K562 (cell line): ENCODE measurements around the gene SLC35F2. TPM values are rescaled to one million over a fixed set of nuclear protein-coding genes. Genes with fewer than 3 reads are reported as not detected.

Experiments
- ATAC-seq: fragments of 200-7000 bp; cut with Tn5 transposase; 3 replicates; pipeline ENCODE4 v1.9.1; 2020; ENCODE audit warnings: moderate library complexity
- BruUV-seq: library from RNA; stranded (reverse); fragments of 400-500 nt; replicated peaks from 2 replicates; lab custom pipeline; 2021; lab: Mats Ljungman, UMichigan
- CTCF ChIA-PET: fragments of 300-600 bp; formaldehyde crosslinking; extraction: SDS; loops from one replicate; lab custom pipeline; 2021; ENCODE audit warnings: low intra/inter-chr PET ratio; lab: Yijun Ruan, JAX
- POLR2A ChIA-PET: fragments of 300-600, 350-650 bp; sonication (Branson Sonifier 250); formaldehyde crosslinking; extraction: SDS; loops from one replicate; lab custom pipeline; 2021; ENCODE audit warnings: antibody characterized with exemption, inconsistent platforms; lab: Yijun Ruan, JAX
- DNase-seq, 4 experiments: peaks; one replicate each; pipeline versions ENCODE4 v3.0.0 to v3.0.0-alpha.2; 2011 to 2018; ENCODE audit warnings: low spot score in 3 of 4, mixed read lengths in 3 of 4; ENCODE audit errors: extremely low read depth in 1 of 4
- FAIRE-seq: peaks from 2 replicates; lab custom pipeline; 2011; peaks lifted over from hg19 to GRCh38; lab: Jason Lieb, UNC
- H2AFZ ChIP-seq: 2 replicates; pipeline ENCODE4 v1.6.0; 2011; ENCODE audit warnings: low read depth, low read length, control low read depth, inconsistent platforms
- H3K27ac ChIP-seq: fragments of 200-600 bp; 3 replicates; pipeline ENCODE4 v1.8.0; 2011; ENCODE audit warnings: low read depth, mild to moderate bottlenecking, control low read depth, inconsistent platforms, low read length, moderate library complexity, mixed read lengths; ENCODE audit errors: extremely low read depth
- H3K27me3 ChIP-seq, 2 experiments: fragments of 300-600 bp in 1 of 2; 2 replicates in 1 of 2; 3 replicates in 1 of 2; pipeline versions ENCODE4 v1.6.0 to v1.8.0; 2011; ENCODE audit warnings: inconsistent platforms in 2 of 2, low read length in 2 of 2, mild to moderate bottlenecking in 1 of 2, mixed read lengths in 1 of 2, moderate library complexity in 1 of 2; ENCODE audit not compliant: control insufficient read depth in 2 of 2, insufficient read depth in 2 of 2
- H3K36me3 ChIP-seq: fragments of 300-600 bp; 3 replicates; pipeline ENCODE4 v1.8.0; 2011; ENCODE audit warnings: mild to moderate bottlenecking, low read length, inconsistent platforms; ENCODE audit not compliant: control insufficient read depth, insufficient read depth
- H3K4me1 ChIP-seq, 2 experiments: fragments of 200-600 bp in 1 of 2; replicated peaks in 1 of 2; 2 replicates in 1 of 2; 3 replicates in 1 of 2; pipeline versions ENCODE4 v1.5.1 to v1.8.0; 2011; ENCODE audit warnings: inconsistent platforms in 2 of 2, low read length in 2 of 2, mild to moderate bottlenecking in 1 of 2, mixed read lengths in 1 of 2, moderate library complexity in 1 of 2; ENCODE audit not compliant: control insufficient read depth in 2 of 2, insufficient read depth in 2 of 2
- H3K4me2 ChIP-seq: 2 replicates; pipeline ENCODE4 v1.6.1; 2011; ENCODE audit warnings: low read length, control low read depth, inconsistent platforms, mixed read lengths; ENCODE audit not compliant: insufficient read depth
- H3K4me3 ChIP-seq: fragments of 200-600 bp; sonication (generic), shearing (Covaris generic); 2 replicates; pipeline ENCODE4 v1.5.1; 2016; ENCODE audit warnings: control low read depth, inconsistent platforms
- H3K79me2 ChIP-seq: fragments of 200-600 bp; 3 replicates; pipeline ENCODE4 v1.8.0; 2011; ENCODE audit warnings: low read length, inconsistent platforms; ENCODE audit not compliant: control insufficient read depth, insufficient read depth
- H3K9ac ChIP-seq, 2 experiments: 2 replicates each; pipeline versions ENCODE4 v1.6.0 to v1.6.1; 2011; ENCODE audit warnings: low read depth in 2 of 2, low read length in 2 of 2, control low read depth in 1 of 2, inconsistent platforms in 1 of 2, mild to moderate bottlenecking in 1 of 2, mixed read lengths in 1 of 2; ENCODE audit not compliant: insufficient read depth in 1 of 2
- H3K9me1 ChIP-seq: one replicate; pipeline ENCODE4 v1.6.0; 2011; ENCODE audit warnings: inconsistent platforms, mild to moderate bottlenecking, low read length, moderate library complexity; ENCODE audit not compliant: control insufficient read depth, insufficient read depth
- H3K9me3 ChIP-seq: replicated peaks from 2 replicates; pipeline ENCODE4 v1.5.1; 2011; ENCODE audit warnings: low read depth, low read length, inconsistent platforms; ENCODE audit not compliant: control insufficient read depth, insufficient read depth
- H4K20me1 ChIP-seq: replicated peaks from 2 replicates; pipeline ENCODE4 v1.6.1; 2011; ENCODE audit warnings: low read length, inconsistent platforms, mixed read lengths; ENCODE audit not compliant: control insufficient read depth, insufficient read depth
- ATF1 ChIP-seq, 2 experiments: fragments of 450-650 bp in 1 of 2; IDR thresholded peaks; 2 replicates each; pipeline ENCODE4 v1.6.1; 2016; ENCODE audit warnings: missing compliant biosample characterization in 1 of 2, missing genetic modification characterization in 1 of 2
- CBX5 ChIP-seq: IDR thresholded peaks from 2 replicates; pipeline ENCODE4 v1.6.1; 2014; ENCODE audit warnings: low read depth, borderline replicate concordance
- ESRRB ChIP-seq: fragments of 250-450 bp; sonication (Bioruptor Pico); IDR thresholded peaks from 2 replicates; pipeline ENCODE4 v1.5.0; 2020; ENCODE audit warnings: mild to moderate bottlenecking, moderate library complexity, borderline replicate concordance
- ETV1 ChIP-seq: fragments of 450-650 bp; conservative IDR thresholded peaks from 2 replicates; pipeline ENCODE4 v1.6.1; 2016; ENCODE audit warnings: missing genetic modification characterization, control low read depth, low read depth, missing compliant biosample characterization
- FOXJ2 ChIP-seq: fragments of 200-800 bp; sonication (Bioruptor generic); IDR thresholded peaks from 2 replicates; pipeline ENCODE4 v1.6.1; 2016; ENCODE audit warnings: missing genetic modification characterization, missing compliant biosample characterization
- HMG20A ChIP-seq: fragments of 450-650 bp; formaldehyde crosslinking; conservative IDR thresholded peaks from 2 replicates; pipeline ENCODE4 v1.4.0; 2020; ENCODE audit warnings: mild to moderate bottlenecking, mixed read lengths
- NBN ChIP-seq: fragments of 450-650 bp; IDR thresholded peaks from 2 replicates; pipeline ENCODE4 v1.6.1; 2016; ENCODE audit warnings: low read depth, mild to moderate bottlenecking
- RBM39 ChIP-seq: fragments of 200-400 bp; formaldehyde crosslinking; optimal IDR thresholded peaks from 2 replicates; pipeline ENCODE3; 2018; ENCODE audit warnings: low read depth, low read length
- RFX5 ChIP-seq: IDR thresholded peaks from 2 replicates; pipeline ENCODE4 v1.6.1; 2011; ENCODE audit warnings: low read depth, mild to moderate bottlenecking, improper control_type of control experiment, low read length
- SIRT6 ChIP-seq: IDR thresholded peaks from one replicate; pipeline ENCODE4 v1.6.1; 2012; ENCODE audit warnings: low read depth, mild to moderate bottlenecking, control low read depth, inconsistent platforms, low read length, moderate library complexity
- SMAD4 ChIP-seq: fragments of 250-450 bp; sonication (Bioruptor Pico); conservative IDR thresholded peaks from 2 replicates; pipeline ENCODE4 v1.8.0; 2021; ENCODE audit warnings: inconsistent platforms, mild to moderate bottlenecking, moderate library complexity
- SMARCA5 ChIP-seq: fragments of 450-650 bp; IDR thresholded peaks from 2 replicates; pipeline ENCODE4 v1.6.1; 2016
- XRCC5 ChIP-seq: fragments of 200-400 bp; formaldehyde crosslinking; IDR thresholded peaks from 2 replicates; pipeline ENCODE4 v1.6.1; 2017; ENCODE audit warnings: low read depth, mild to moderate bottlenecking, low read length
- ZEB2 ChIP-seq: fragments of 450-650 bp; IDR thresholded peaks from 2 replicates; pipeline ENCODE4 v1.6.1; 2016
- ZNF384 ChIP-seq: IDR thresholded peaks from 2 replicates; pipeline ENCODE4 v1.6.1; 2012; ENCODE audit warnings: low read depth, low read length, improper control_type of control experiment
- WGBS: fragments of 100-300 bp; shearing (Covaris generic); methylation state at CpG from one replicate; pipeline ENCODE4 v1.1.6; 2016; ENCODE audit warnings: low coverage, mixed read lengths; ENCODE audit not compliant: insufficient coverage; ENCODE audit errors: missing lambda C conversion rate; 5-methylcytosine and 5-hydroxymethylcytosine counted together
- in situ Hi-C: fragments of 300-500 bp; cut with MboI; formaldehyde crosslinking; loops from 4 replicates; pipeline ENCODE4 v1.15.0; 2018; ENCODE audit warnings: inconsistent platforms, mixed read lengths
- intact Hi-C: fragments of 100-400 bp; cut with micrococcal nuclease; formaldehyde crosslinking; loops from 2 replicates; pipeline ENCODE4 v1.14.2; 2022
- polyA plus RNA-seq, 8 experiments: library from polyadenylated mRNA; depleted of rRNA in 4 of 8; stranded (reverse) in 5 of 8; unstranded in 3 of 8; fragments of >200 nt; fragmentation: Nextera tagmentation in 2 of 8; fragmentation: Illumina TruSeq in 1 of 8; extraction: Ambion mirVana in 2 of 8; extraction: Trizol in 1 of 8; gene quantifications; 2 replicates each; pipeline versions ENCODE4 v1.2.1 to v1.2.3, GENCODE V29; 2011 to 2014; ENCODE audit warnings: inconsistent platforms in 1 of 8, missing spikeins in 1 of 8
- total RNA-seq, 7 experiments: library from RNA; depleted of rRNA in 6 of 7; stranded (reverse); fragments of >200 nt in 6 of 7; fragmentation: Illumina TruSeq in 2 of 7; extraction: Trizol in 2 of 7; gene quantifications; 2 replicates each; pipeline versions ENCODE4 v1.2.1 to v1.2.3, GENCODE V29; 2011 to 2021; ENCODE audit warnings: low replicate concordance in 1 of 7
- TF ChIP-seq, protein P1 (sequence below): fragments of 200-800 bp; sonication (Bioruptor generic); IDR thresholded peaks from 2 replicates; pipeline ENCODE4 v1.6.1; 2017; ENCODE audit warnings: missing genetic modification characterization, missing compliant biosample characterization
- TF ChIP-seq, protein P2 (sequence below): fragments of 450-650 bp; IDR thresholded peaks from 2 replicates; pipeline ENCODE4 v1.6.1; 2018; ENCODE audit warnings: mild to moderate bottlenecking, low read depth; ENCODE audit not compliant: partially characterized antibody
- TF ChIP-seq, protein P3 (sequence below): sonication (generic); formaldehyde crosslinking; IDR thresholded peaks from 2 replicates; pipeline ENCODE4 v1.8.0; 2023; ENCODE audit warnings: mild to moderate bottlenecking, missing genetic modification reagents
- TF ChIP-seq, protein P4 (sequence below): IDR thresholded peaks from 3 replicates; pipeline ENCODE4 v1.6.1; 2011; ENCODE audit warnings: borderline replicate concordance, mild to moderate bottlenecking; ENCODE audit not compliant: insufficient read length, insufficient read depth

Gene SLC35F2
- total and polyA plus RNA-seq, 9 of the 15 experiments (the other 6 are each of a cell fraction or from before 2014, with no cell fraction given): 28.6 to 63.9 (median 53.4) TPM

GRCh38 chr11:107808521-107808920 is 50.1 kb downstream of the SLC35F2 start:
- no peak overlapping the region for H2AFZ ChIP-seq
- peaks cover 80% of the 10 kb centered on the region for H3K36me3 ChIP-seq
- DNase-seq (no peak), FAIRE-seq (no peak), ATAC-seq (no peak)
- H4K20me1 ChIP-seq: no peaks in the 10 kb centered on the region
- in situ Hi-C loops: no loop called here
- intact Hi-C loops: no loop called here
- no peaks in the 10 kb centered on the region for H3K79me2 ChIP-seq
- BruUV-seq: no TSS peak
- H3K9me1 ChIP-seq: no peaks in the 10 kb centered on the region
- H3K9ac ChIP-seq: no peak overlapping the region
- H3K4me2 ChIP-seq: no peak overlapping the region
- CTCF ChIA-PET: no interaction called here
- no peak overlapping the region for H3K27ac ChIP-seq
- POLR2A ChIA-PET: interaction anchor here (1.2 kb wide), 1 partner anchor 19 kb away, joined by 4 read pairs; no protein-coding TSS in a partner anchor
- no peaks in the 10 kb centered on the region for H3K27me3 ChIP-seq
- WGBS: 94% methylated on average over 4 of the region's 4 CpGs
- TF ChIP-seq ZEB2: no peak
- TF ChIP-seq, protein P1, sequence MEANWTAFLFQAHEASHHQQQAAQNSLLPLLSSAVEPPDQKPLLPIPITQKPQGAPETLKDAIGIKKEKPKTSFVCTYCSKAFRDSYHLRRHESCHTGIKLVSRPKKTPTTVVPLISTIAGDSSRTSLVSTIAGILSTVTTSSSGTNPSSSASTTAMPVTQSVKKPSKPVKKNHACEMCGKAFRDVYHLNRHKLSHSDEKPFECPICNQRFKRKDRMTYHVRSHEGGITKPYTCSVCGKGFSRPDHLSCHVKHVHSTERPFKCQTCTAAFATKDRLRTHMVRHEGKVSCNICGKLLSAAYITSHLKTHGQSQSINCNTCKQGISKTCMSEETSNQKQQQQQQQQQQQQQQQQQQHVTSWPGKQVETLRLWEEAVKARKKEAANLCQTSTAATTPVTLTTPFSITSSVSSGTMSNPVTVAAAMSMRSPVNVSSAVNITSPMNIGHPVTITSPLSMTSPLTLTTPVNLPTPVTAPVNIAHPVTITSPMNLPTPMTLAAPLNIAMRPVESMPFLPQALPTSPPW (CRISPR knock-in tag): no peak
- TF ChIP-seq CBX5: no peak
- TF ChIP-seq FOXJ2 (tag): no peak
- TF ChIP-seq, protein P2, sequence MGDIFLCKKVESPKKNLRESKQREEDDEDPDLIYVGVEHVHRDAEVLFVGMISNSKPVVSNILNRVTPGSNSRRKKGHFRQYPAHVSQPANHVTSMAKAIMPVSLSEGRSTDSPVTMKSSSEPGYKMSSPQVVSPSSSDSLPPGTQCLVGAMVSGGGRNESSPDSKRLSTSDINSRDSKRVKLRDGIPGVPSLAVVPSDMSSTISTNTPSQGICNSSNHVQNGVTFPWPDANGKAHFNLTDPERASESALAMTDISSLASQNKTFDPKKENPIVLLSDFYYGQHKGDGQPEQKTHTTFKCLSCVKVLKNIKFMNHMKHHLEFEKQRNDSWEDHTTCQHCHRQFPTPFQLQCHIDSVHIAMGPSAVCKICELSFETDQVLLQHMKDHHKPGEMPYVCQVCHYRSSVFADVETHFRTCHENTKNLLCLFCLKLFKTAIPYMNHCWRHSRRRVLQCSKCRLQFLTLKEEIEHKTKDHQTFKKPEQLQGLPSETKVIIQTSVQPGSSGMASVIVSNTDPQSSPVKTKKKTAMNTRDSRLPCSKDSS: no peak
- TF ChIP-seq SMARCA5: no peak
- no peak for TF ChIP-seq NBN
- TF ChIP-seq SMAD4: no peak
- TF ChIP-seq ESRRB (CRISPR knock-in tag): no peak
- TF ChIP-seq ATF1 (CRISPR knock-in tag; IDR thresholded peaks at IDR 0.05): no peak
- no peak for TF ChIP-seq ATF1 (tag; IDR thresholded peaks at IDR 0.05)
- no peak for TF ChIP-seq RFX5
- TF ChIP-seq SIRT6: no peak
- no peak for TF ChIP-seq RBM39
- no peak for TF ChIP-seq HMG20A (CRISPR knock-in tag)
- TF ChIP-seq ZNF384: no peak
- TF ChIP-seq, protein P3, sequence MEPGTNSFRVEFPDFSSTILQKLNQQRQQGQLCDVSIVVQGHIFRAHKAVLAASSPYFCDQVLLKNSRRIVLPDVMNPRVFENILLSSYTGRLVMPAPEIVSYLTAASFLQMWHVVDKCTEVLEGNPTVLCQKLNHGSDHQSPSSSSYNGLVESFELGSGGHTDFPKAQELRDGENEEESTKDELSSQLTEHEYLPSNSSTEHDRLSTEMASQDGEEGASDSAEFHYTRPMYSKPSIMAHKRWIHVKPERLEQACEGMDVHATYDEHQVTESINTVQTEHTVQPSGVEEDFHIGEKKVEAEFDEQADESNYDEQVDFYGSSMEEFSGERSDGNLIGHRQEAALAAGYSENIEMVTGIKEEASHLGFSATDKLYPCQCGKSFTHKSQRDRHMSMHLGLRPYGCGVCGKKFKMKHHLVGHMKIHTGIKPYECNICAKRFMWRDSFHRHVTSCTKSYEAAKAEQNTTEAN (CRISPR knock-in tag): no peak
- no peak for TF ChIP-seq ETV1 (tag)
- no peak for TF ChIP-seq XRCC5
- TF ChIP-seq, protein P4, sequence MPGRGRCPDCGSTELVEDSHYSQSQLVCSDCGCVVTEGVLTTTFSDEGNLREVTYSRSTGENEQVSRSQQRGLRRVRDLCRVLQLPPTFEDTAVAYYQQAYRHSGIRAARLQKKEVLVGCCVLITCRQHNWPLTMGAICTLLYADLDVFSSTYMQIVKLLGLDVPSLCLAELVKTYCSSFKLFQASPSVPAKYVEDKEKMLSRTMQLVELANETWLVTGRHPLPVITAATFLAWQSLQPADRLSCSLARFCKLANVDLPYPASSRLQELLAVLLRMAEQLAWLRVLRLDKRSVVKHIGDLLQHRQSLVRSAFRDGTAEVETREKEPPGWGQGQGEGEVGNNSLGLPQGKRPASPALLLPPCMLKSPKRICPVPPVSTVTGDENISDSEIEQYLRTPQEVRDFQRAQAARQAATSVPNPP: no peak
- H3K4me1 ChIP-seq: no peaks in the 10 kb centered on the region
- H3K4me3 ChIP-seq: no peak overlapping the region
- H3K9me3 ChIP-seq: no peaks in the 10 kb centered on the region
